ENCODE results near the gene MCM3.

MCM3 gene

GRCh38 chr6:52284460-52285176 is at the start of gene MCM3 (continued):
- 0 out of 2 replicates have a peak, but pooled peaks have one; percentile 37 for TF ChIP-seq ZNF785 (tag by site-specific recombination; IDR thresholded peaks at IDR 0.05)
- peak; percentile 12; the same call in 1 of the 2 replicates for TF ChIP-seq ZNF692 (tag by site-specific recombination; IDR thresholded peaks at IDR 0.05)
- TF ChIP-seq ZNF114 (tag by site-specific recombination; IDR thresholded peaks at IDR 0.05) = no peak
- TF ChIP-seq SP3 (tag by site-specific recombination; IDR thresholded peaks at IDR 0.05) = peak; percentile 98
- no peak for TF ChIP-seq RBAK (tag by site-specific recombination; IDR thresholded peaks at IDR 0.05)
- peak; percentile 55; the same call in 1 of the 2 replicates for TF ChIP-seq ELK4 (IDR thresholded peaks at IDR 0.05; ENCODE audit: borderline replicate concordance, low read depth, low read length)
- no peak for TF ChIP-seq ZNF416 (tag by site-specific recombination; IDR thresholded peaks at IDR 0.05)
- TF ChIP-seq ZSCAN4 (tag by site-specific recombination; IDR thresholded peaks at IDR 0.05) = no peak
- TF ChIP-seq ZEB2 (tag by site-specific recombination; IDR thresholded peaks at IDR 0.05) = peak; percentile 83
- peak; percentile 73; the same call in 1 of the 2 replicates for TF ChIP-seq ZSCAN5A (tag by site-specific recombination; IDR thresholded peaks at IDR 0.05)
- no peak for TF ChIP-seq ZNF26 (tag by site-specific recombination; IDR thresholded peaks at IDR 0.05)
- no peak for TF ChIP-seq ZNF404 (tag by site-specific recombination; IDR thresholded peaks at IDR 0.05)
- peak; percentile 58 for TF ChIP-seq ZNF518A (tag by site-specific recombination; conservative IDR thresholded peaks at IDR 0.05; ENCODE audit: low read depth)
- no peak for TF ChIP-seq ZNF423 (tag by site-specific recombination; IDR thresholded peaks at IDR 0.05)
- peak; percentile 77; the same call in 1 of the 2 replicates for TF ChIP-seq ZBTB44 (tag by site-specific recombination; IDR thresholded peaks at IDR 0.05)
- peak; percentile 97 for TF ChIP-seq ZNF350 (tag by site-specific recombination; IDR thresholded peaks at IDR 0.05)
- no peak for TF ChIP-seq ZBTB10 (tag by site-specific recombination; IDR thresholded peaks at IDR 0.05)
- TF ChIP-seq GLI2 (tag by site-specific recombination; IDR thresholded peaks at IDR 0.05; ENCODE audit: borderline replicate concordance, low read depth) = no peak
- TF ChIP-seq ZNF138 (tag by site-specific recombination; IDR thresholded peaks at IDR 0.05; ENCODE audit: borderline replicate concordance) = no peak
- no peak for TF ChIP-seq ZNF449 (tag by site-specific recombination; IDR thresholded peaks at IDR 0.05)
